DMS79 treated with DMSO at 0.1 percent for 48 hours (cell line): ENCODE data around the gene SRSF1.
"Not testable (repeated sequence)": the region's sequence is repeated elsewhere in the genome, so short reads cannot be mapped to it uniquely, and the experiment has no call there.

ENCODE experiments used
- DNase-seq: peaks from one replicate; lab custom pipeline; 2025; lab: John Stamatoyannopoulos, UW

Gene SRSF1

GRCh38 chr17:57965521-57966160 is 41.4 kb downstream of the SRSF1 start:
- DNase-seq: no peak

GRCh38 chr17:57963149-57963511 is 43.9 kb downstream of the SRSF1 start:
- DNase-seq: no peak

- DNase-seq: no peak
Measured at GRCh38 chr17:57962279-57963148, 44.5 kb downstream of the SRSF1 start.

DNA sequence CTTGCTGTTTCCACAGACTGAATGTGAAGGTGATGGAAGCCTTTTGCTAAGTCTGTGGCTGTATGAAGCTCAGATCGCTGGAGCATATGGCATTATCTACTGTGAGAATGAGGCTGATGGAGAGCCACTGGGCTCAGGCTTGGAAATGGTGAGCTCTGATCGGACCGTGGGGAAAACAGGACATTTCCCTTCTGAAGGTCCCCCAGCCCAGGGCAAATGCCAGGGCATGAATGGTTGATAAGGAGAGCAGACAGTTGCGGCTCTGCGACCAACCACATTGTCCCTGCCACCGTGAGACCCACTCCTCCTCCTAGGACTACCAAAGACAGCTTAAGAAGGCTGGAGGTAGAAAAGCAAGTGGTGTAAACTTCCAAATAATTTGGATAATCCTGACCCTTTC is 47.1 kb downstream of the SRSF1 start:
- DNase-seq: no peak

- DNase-seq: not testable (repeated sequence)
Measured at GRCh38 chr17:57958391-57958790, 48.7 kb downstream of the SRSF1 start.

GRCh38 chr17:57957886-57958285 is 49.2 kb downstream of the SRSF1 start:
- no peak for DNase-seq

GRCh38 chr17:57957120-57957850 is 49.8 kb downstream of the SRSF1 start:
- DNase-seq: no peak

DNA sequence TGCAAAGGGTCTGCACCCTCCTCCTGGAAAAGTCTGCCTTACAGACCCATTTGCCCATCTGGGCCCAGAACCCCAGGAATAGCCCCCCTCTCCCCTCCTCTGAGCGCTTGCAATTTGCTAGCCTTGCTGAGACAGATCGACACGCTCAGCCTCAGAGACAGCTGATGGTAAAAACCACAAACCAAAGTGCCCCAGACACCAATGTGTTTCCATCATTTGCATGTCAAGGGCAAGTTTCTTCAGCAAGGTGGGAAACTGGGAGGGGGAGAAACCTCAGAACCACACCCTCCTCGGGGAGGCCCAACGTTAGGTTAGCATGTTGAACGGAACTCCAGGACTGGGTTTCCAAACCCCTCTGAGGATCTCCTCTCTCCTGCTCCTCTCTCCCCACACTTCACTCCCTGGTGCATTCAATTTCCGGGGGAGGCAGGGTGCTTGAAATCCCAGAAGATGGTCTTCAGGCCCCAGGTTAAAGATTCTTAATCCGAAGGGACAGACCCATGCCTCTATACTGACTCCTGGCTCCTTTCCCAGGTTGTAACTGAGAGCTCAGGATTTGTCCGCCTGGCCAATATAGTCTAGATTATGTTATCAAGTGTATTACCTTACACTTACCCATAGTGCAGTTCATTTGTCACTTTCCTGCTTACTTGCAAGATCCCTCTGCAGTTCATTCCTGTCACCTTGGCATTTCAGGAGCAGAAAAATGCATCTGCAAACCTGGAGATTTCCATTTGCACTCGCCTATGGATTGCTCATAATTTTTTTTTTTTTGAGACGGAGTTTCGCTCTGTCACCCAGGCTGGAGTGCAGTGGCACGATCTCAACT is 50.5 kb downstream of the SRSF1 start:
- DNase-seq: no peak

GRCh38 chr17:57955183-57955931 is 51.7 kb downstream of the SRSF1 start, which contains the start of gene CUEDC1:
Gene CUEDC1 (minus strand): TSS chr17:57955412. CDS start chr17:57885564, 69,848 bp downstream.
- no peak for DNase-seq

DNA sequence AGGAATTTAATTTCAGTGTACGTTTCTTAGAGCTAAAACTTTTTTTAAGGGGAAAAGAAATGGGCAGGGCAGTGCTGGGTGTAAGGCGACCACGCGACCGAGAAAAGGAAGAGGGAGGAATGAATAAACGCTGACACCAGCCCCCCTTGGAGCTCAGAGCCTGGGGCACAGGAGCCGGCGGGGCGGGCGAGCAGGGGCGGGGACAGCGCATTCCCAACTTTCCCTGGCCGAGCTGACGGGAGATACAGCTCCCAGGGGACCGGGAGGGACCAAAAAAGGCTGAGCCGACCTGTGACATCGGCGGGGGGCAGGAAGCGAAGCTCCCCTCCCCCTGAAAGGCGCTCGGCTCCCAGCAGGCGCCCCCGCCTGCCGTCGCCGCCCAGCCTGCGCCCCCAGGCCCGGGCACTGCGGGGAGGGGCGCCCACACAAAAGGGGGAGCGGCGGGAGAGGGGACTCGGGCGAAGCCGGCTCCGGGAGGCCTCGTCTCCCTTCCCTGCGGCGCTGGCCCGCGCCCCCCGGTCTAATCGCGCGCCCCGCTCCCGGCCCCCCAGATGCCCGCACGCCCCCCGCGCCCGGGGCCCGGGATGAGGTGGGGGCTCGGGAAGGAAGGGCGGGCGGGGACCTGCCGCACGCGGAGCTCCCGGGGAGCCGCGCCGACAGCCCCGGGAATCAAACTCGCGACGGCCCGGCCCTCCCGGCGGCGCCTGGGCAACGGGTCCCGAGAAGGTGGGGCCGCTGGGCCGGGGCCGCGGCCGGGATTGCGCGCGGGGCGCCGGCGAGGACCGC is 52.5 kb downstream of the SRSF1 start:
- no peak for DNase-seq

GRCh38 chr17:57953705-57954396 is 53.2 kb downstream of the SRSF1 start:
- DNase-seq: no peak
